ENCODE data around the gene SPECC1. TPM values are rescaled to one million over a fixed set of nuclear protein-coding genes. Genes with fewer than 3 reads are reported as not detected.

The SPECC1 gene
- total RNA-seq, 1 donor from 2014 or later = 83.0 TPM

GRCh38 chr17:20214794-20215193, 205.6 kb downstream of the SPECC1 start:
- TF ChIP-seq EZH2 (IDR thresholded peaks at IDR 0.05; ENCODE audit: insufficient read depth, low read length) = no peak
- TF ChIP-seq CTCF (IDR thresholded peaks at IDR 0.05; ENCODE audit: insufficient read depth, low read depth, low read length) = no peak
- no peaks in the 10 kb centered on the region for H3K4me1 Mint-ChIP-seq (ENCODE audit: low read depth, unreplicated experiment)
- DNase-seq (ENCODE audit: low read depth) = no peak
- peaks cover 18% of the 10 kb centered on the region for H3K36me3 Mint-ChIP-seq (ENCODE audit: low read depth, unreplicated experiment)
- Histone ChIP-seq H3K4me3 (ENCODE audit: insufficient read depth, low read depth, low read length) (no peak overlapping the region), H4K20me1 (ENCODE audit: insufficient read depth, low read length) (peaks cover 13% of the 10 kb centered on the region), H3K4me1 (ENCODE audit: insufficient read depth, low read length) (no peaks in the 10 kb centered on the region), H3K9me3 (ENCODE audit: insufficient read depth, low read depth, low read length) (no peaks in the 10 kb centered on the region), H3K79me2 (ENCODE audit: insufficient read depth, low read length) (peaks cover 32% of the 10 kb centered on the region), H3K9ac (ENCODE audit: low read length) (no peak overlapping the region), H3K27me3 (ENCODE audit: insufficient read depth, low read length) (no peaks in the 10 kb centered on the region), H3K36me3 (ENCODE audit: insufficient read depth, low read length) (no peaks in the 10 kb centered on the region), H3K4me2 (ENCODE audit: low read length) (no peak overlapping the region), H3K27ac (ENCODE audit: low read depth, low read length) (no peak overlapping the region), H2AFZ (ENCODE audit: low read depth, low read length) (no peak overlapping the region)
- no peaks in the 10 kb centered on the region for H3K27me3 Mint-ChIP-seq (ENCODE audit: low read depth, unreplicated experiment)
- H3K9me3 Mint-ChIP-seq (ENCODE audit: unreplicated experiment) = no peaks in the 10 kb centered on the region
- FAIRE-seq = no peak
- H3K27ac Mint-ChIP-seq (ENCODE audit: unreplicated experiment) = no peak overlapping the region
- H3K4me3 Mint-ChIP-seq (ENCODE audit: unreplicated experiment) = no peak overlapping the region

DNA sequence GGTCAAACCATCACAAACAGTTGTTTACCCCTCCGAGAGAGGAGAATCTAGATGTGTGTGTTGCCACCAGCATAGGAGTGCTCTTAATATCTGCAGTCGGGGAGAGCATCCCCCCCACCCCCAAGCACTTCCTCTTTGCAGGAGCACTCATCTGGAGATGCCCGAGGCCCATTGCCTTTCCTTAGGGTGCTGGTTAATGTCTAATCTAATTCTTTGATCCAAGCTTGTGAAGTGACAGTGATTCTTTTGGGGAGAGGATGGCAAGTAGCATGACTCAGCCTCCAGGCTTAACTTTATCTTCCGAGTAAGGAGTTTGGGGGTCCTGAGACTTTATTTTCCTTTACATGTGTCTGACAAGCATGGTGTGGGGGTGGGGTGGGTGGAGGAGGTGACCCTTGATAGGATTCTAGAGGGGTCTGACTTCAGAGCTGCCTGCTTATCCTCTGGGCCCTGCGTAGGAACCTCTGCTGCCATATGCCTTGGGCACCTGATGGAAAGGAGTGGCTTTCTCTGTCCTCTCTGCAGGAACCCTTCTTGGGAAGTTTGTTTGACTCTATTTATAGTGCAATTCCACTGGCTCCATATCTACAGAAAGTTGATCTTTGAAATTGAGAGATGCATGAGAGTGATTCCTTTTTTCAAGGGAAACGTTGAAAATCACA, 207.1 kb downstream of the SPECC1 start:
- Histone ChIP-seq H3K79me2 (ENCODE audit: insufficient read depth, low read length) (peaks cover 30% of the 10 kb centered on the region), H2AFZ (ENCODE audit: low read depth, low read length) (no peak overlapping the region), H3K27me3 (ENCODE audit: insufficient read depth, low read length) (no peaks in the 10 kb centered on the region), H3K4me3 (ENCODE audit: insufficient read depth, low read depth, low read length) (no peak overlapping the region), H3K27ac (ENCODE audit: low read depth, low read length) (no peak overlapping the region), H3K36me3 (ENCODE audit: insufficient read depth, low read length) (no peaks in the 10 kb centered on the region), H3K9ac (ENCODE audit: low read length) (no peak overlapping the region), H3K9me3 (ENCODE audit: insufficient read depth, low read depth, low read length) (no peaks in the 10 kb centered on the region), H3K4me2 (ENCODE audit: low read length) (no peak overlapping the region), H4K20me1 (ENCODE audit: insufficient read depth, low read length) (peaks cover 13% of the 10 kb centered on the region), H3K4me1 (ENCODE audit: insufficient read depth, low read length) (no peaks in the 10 kb centered on the region)
- no peak for FAIRE-seq
- TF ChIP-seq EZH2 (IDR thresholded peaks at IDR 0.05; ENCODE audit: insufficient read depth, low read length) (no peak), CTCF (IDR thresholded peaks at IDR 0.05; ENCODE audit: insufficient read depth, low read depth, low read length) (no peak)
- H3K36me3 Mint-ChIP-seq (ENCODE audit: low read depth, unreplicated experiment) = peaks cover 15% of the 10 kb centered on the region
- H3K4me3 Mint-ChIP-seq (ENCODE audit: unreplicated experiment) = no peak overlapping the region
- H3K9me3 Mint-ChIP-seq (ENCODE audit: unreplicated experiment) = peaks cover 2% of the 10 kb centered on the region
- H3K27me3 Mint-ChIP-seq (ENCODE audit: low read depth, unreplicated experiment) = no peaks in the 10 kb centered on the region
- DNase-seq (ENCODE audit: low read depth) = no peak
- no peak overlapping the region for H3K27ac Mint-ChIP-seq (ENCODE audit: unreplicated experiment)
- no peaks in the 10 kb centered on the region for H3K4me1 Mint-ChIP-seq (ENCODE audit: low read depth, unreplicated experiment)

DNA sequence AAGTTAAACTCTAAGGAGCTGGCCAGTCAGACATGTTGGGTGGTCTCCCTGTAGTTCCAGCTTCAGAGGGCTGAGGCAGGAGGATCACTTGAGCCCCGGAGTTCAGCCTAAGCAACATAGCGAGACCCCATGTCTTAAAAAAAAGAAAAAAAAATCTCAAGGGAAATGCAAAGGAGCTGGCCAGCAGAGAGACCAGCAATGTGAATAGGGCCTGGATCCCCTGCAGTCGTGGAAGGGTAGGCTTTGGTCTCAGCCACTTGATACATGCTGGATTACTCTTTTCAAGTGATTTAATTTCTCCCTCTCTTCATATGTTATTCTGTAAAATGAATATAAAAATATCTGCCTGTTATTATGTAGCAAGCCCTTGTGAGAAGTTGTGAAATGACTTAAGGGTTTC, 207.7 kb downstream of the SPECC1 start:
- no peak overlapping the region for H3K4me3 ChIP-seq (ENCODE audit: insufficient read depth, low read depth, low read length)
- no peaks in the 10 kb centered on the region for H3K36me3 ChIP-seq (ENCODE audit: insufficient read depth, low read length)
- H3K27ac ChIP-seq (ENCODE audit: low read depth, low read length) = no peak overlapping the region
- H3K9ac ChIP-seq (ENCODE audit: low read length) = no peak overlapping the region
- peaks cover 27% of the 10 kb centered on the region for H3K79me2 ChIP-seq (ENCODE audit: insufficient read depth, low read length)
- H3K9me3 ChIP-seq (ENCODE audit: insufficient read depth, low read depth, low read length) = no peaks in the 10 kb centered on the region
- H3K4me1 ChIP-seq (ENCODE audit: insufficient read depth, low read length) = no peaks in the 10 kb centered on the region
- no peaks in the 10 kb centered on the region for H3K27me3 Mint-ChIP-seq (ENCODE audit: low read depth, unreplicated experiment)
- peaks cover 13% of the 10 kb centered on the region for H4K20me1 ChIP-seq (ENCODE audit: insufficient read depth, low read length)
- TF ChIP-seq EZH2 (IDR thresholded peaks at IDR 0.05; ENCODE audit: insufficient read depth, low read length) = no peak
- no peak for TF ChIP-seq CTCF (IDR thresholded peaks at IDR 0.05; ENCODE audit: insufficient read depth, low read depth, low read length)
- no peak for FAIRE-seq
- H3K4me3 Mint-ChIP-seq (ENCODE audit: unreplicated experiment) = no peak overlapping the region
- DNase-seq (ENCODE audit: low read depth) = no peak
- H2AFZ ChIP-seq (ENCODE audit: low read depth, low read length) = no peak overlapping the region
- H3K4me2 ChIP-seq (ENCODE audit: low read length) = no peak overlapping the region
- H3K36me3 Mint-ChIP-seq (ENCODE audit: low read depth, unreplicated experiment) = peaks cover 12% of the 10 kb centered on the region
- peaks cover 2% of the 10 kb centered on the region for H3K9me3 Mint-ChIP-seq (ENCODE audit: unreplicated experiment)
- no peak overlapping the region for H3K27ac Mint-ChIP-seq (ENCODE audit: unreplicated experiment)
- H3K4me1 Mint-ChIP-seq (ENCODE audit: low read depth, unreplicated experiment) = no peaks in the 10 kb centered on the region
- H3K27me3 ChIP-seq (ENCODE audit: insufficient read depth, low read length) = no peaks in the 10 kb centered on the region

Data from astrocyte (in vitro differentiated cells and primary cell).